ENCODE measurements around the gene COPS3.

GRCh38 chr17:17227608-17228520 is 53.2 kb downstream of the COPS3 start:
- TF ChIP-seq EZH2 (IDR thresholded peaks at IDR 0.05; ENCODE audit: borderline replicate concordance, low read depth, low read length, severe bottlenecking) = no peak
- TF ChIP-seq, protein P1, sequence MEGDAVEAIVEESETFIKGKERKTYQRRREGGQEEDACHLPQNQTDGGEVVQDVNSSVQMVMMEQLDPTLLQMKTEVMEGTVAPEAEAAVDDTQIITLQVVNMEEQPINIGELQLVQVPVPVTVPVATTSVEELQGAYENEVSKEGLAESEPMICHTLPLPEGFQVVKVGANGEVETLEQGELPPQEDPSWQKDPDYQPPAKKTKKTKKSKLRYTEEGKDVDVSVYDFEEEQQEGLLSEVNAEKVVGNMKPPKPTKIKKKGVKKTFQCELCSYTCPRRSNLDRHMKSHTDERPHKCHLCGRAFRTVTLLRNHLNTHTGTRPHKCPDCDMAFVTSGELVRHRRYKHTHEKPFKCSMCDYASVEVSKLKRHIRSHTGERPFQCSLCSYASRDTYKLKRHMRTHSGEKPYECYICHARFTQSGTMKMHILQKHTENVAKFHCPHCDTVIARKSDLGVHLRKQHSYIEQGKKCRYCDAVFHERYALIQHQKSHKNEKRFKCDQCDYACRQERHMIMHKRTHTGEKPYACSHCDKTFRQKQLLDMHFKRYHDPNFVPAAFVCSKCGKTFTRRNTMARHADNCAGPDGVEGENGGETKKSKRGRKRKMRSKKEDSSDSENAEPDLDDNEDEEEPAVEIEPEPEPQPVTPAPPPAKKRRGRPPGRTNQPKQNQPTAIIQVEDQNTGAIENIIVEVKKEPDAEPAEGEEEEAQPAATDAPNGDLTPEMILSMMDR (IDR thresholded peaks at IDR 0.05; ENCODE audit: borderline replicate concordance, extremely low read depth, low read length, poor library complexity, severe bottlenecking) = no peak

Measured in DND-41 (cell line).